Measurements from ENCODE around the gene CKM. TPM values are rescaled to one million over a fixed set of nuclear protein-coding genes. Genes with fewer than 3 reads are reported as not detected.
"Not testable (repeated sequence)": the region's sequence is repeated elsewhere in the genome, so short reads cannot be mapped to it uniquely, and the experiment has no call there.

Gene CKM
- total RNA-seq, 1 donor from 2014 or later: not detected

- TF ChIP-seq CTCF (conservative IDR thresholded peaks at IDR 0.05; ENCODE audit: low read depth, low read length): no peak
- no peak for DNase-seq (ENCODE audit: low read depth)
- H3K4me3 ChIP-seq (ENCODE audit: low read depth, low read length): no peak overlapping the region
These were observed 44.6 kb downstream of the CKM start for GRCh38 chr19:45278087-45278486.

- H3K4me3 ChIP-seq (ENCODE audit: low read depth, low read length): no peak overlapping the region
- no peak for DNase-seq (ENCODE audit: low read depth)
- no peak for TF ChIP-seq CTCF (conservative IDR thresholded peaks at IDR 0.05; ENCODE audit: low read depth, low read length)
These were observed 46.4 kb downstream of the CKM start for GRCh38 chr19:45276284-45276687.

GRCh38 chr19:45275370-45275971, 47.2 kb downstream of the CKM start:
- TF ChIP-seq CTCF (conservative IDR thresholded peaks at IDR 0.05; ENCODE audit: low read depth, low read length): no peak
- DNase-seq (ENCODE audit: low read depth): no peak

GRCh38 chr19:45273521-45273855, 49.2 kb downstream of the CKM start:
- TF ChIP-seq CTCF (conservative IDR thresholded peaks at IDR 0.05; ENCODE audit: low read depth, low read length): no peak
- H3K4me3 ChIP-seq (ENCODE audit: low read depth, low read length): no peak overlapping the region
- DNase-seq (ENCODE audit: low read depth): no peak

More at GRCh38 chr19:45275370-45275971, 47.2 kb downstream of the CKM start:
- H3K4me3 ChIP-seq (ENCODE audit: low read depth, low read length): no peak overlapping the region

GRCh38 chr19:45271735-45272108, 51.0 kb downstream of the CKM start:
- DNase-seq (ENCODE audit: low read depth): no peak
- no peak overlapping the region for H3K4me3 ChIP-seq (ENCODE audit: low read depth, low read length)
- no peak for TF ChIP-seq CTCF (conservative IDR thresholded peaks at IDR 0.05; ENCODE audit: low read depth, low read length)

- DNase-seq (ENCODE audit: low read depth): no peak
- no peak overlapping the region for H3K4me3 ChIP-seq (ENCODE audit: low read depth, low read length)
- no peak for TF ChIP-seq CTCF (conservative IDR thresholded peaks at IDR 0.05; ENCODE audit: low read depth, low read length)
These were observed 51.5 kb downstream of the CKM start for GRCh38 chr19:45271098-45271734.

GRCh38 chr19:45269939-45270338, 52.7 kb downstream of the CKM start:
- not testable (repeated sequence) for H3K4me3 ChIP-seq (ENCODE audit: low read depth, low read length); DNase-seq (ENCODE audit: low read depth)
